Measurements from ENCODE around the gene NRXN2.
A peak's percentile ranks its signal among the peaks of the same experiment; 100 is the strongest.

DNA sequence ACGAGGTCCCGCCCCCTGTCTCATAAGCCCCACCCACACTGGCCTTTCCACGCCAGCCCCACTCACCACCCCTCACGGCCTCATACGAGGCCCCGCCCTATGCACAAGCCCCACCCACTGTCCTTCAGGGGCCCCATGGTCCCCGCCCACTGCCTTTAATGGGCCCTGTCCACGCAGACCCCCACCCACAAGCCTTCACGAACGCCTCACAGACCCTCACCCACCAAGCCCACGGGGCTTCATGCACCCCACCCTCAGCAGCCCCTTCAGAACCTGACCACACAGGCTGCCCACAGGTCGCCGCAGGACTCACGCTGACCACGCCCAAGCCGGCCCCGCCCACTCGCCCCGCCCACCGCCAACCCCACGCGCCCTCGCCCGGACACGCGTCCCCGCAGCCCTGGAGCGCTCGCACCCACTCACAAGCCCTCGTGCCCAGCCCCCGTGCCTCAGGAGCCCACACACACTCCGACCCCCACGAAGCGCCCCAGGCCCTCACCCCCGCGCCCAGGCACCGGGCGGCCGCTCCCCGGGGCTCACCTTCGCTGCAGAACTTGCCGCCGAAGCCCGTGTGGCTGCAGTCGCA, 10.5 kb downstream of the NRXN2 start:
- TF ChIP-seq TAF1 (IDR thresholded peaks at IDR 0.05; ENCODE audit: low read depth): no peak
- TF ChIP-seq, protein P1, sequence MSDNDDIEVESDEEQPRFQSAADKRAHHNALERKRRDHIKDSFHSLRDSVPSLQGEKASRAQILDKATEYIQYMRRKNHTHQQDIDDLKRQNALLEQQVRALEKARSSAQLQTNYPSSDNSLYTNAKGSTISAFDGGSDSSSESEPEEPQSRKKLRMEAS (IDR thresholded peaks at IDR 0.05): no peak
- TF ChIP-seq CREB1 (IDR thresholded peaks at IDR 0.05; ENCODE audit: low read depth): no peak
- TF ChIP-seq, protein P2, sequence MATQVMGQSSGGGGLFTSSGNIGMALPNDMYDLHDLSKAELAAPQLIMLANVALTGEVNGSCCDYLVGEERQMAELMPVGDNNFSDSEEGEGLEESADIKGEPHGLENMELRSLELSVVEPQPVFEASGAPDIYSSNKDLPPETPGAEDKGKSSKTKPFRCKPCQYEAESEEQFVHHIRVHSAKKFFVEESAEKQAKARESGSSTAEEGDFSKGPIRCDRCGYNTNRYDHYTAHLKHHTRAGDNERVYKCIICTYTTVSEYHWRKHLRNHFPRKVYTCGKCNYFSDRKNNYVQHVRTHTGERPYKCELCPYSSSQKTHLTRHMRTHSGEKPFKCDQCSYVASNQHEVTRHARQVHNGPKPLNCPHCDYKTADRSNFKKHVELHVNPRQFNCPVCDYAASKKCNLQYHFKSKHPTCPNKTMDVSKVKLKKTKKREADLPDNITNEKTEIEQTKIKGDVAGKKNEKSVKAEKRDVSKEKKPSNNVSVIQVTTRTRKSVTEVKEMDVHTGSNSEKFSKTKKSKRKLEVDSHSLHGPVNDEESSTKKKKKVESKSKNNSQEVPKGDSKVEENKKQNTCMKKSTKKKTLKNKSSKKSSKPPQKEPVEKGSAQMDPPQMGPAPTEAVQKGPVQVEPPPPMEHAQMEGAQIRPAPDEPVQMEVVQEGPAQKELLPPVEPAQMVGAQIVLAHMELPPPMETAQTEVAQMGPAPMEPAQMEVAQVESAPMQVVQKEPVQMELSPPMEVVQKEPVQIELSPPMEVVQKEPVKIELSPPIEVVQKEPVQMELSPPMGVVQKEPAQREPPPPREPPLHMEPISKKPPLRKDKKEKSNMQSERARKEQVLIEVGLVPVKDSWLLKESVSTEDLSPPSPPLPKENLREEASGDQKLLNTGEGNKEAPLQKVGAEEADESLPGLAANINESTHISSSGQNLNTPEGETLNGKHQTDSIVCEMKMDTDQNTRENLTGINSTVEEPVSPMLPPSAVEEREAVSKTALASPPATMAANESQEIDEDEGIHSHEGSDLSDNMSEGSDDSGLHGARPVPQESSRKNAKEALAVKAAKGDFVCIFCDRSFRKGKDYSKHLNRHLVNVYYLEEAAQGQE (IDR thresholded peaks at IDR 0.05; ENCODE audit: low read depth): no peak
- TF ChIP-seq, protein P3, sequence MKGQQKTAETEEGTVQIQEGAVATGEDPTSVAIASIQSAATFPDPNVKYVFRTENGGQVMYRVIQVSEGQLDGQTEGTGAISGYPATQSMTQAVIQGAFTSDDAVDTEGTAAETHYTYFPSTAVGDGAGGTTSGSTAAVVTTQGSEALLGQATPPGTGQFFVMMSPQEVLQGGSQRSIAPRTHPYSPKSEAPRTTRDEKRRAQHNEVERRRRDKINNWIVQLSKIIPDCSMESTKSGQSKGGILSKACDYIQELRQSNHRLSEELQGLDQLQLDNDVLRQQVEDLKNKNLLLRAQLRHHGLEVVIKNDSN (IDR thresholded peaks at IDR 0.05): no peak
- TF ChIP-seq RAD21 (IDR thresholded peaks at IDR 0.05; ENCODE audit: low read depth): no peak
- TF ChIP-seq YY1 (IDR thresholded peaks at IDR 0.05; ENCODE audit: low read depth): no peak
- no peak for TF ChIP-seq FOXM1 (IDR thresholded peaks at IDR 0.05; ENCODE audit: borderline replicate concordance, low read depth)
- TF ChIP-seq TCF12 (IDR thresholded peaks at IDR 0.05; ENCODE audit: low read depth): no peak
- TF ChIP-seq CEBPB (IDR thresholded peaks at IDR 0.05): no peak
- no peak for TF ChIP-seq EGR1 (IDR thresholded peaks at IDR 0.05)
- TF ChIP-seq ZBTB7A (IDR thresholded peaks at IDR 0.05; ENCODE audit: low read depth): 0 out of 2 replicates have a peak, but pooled peaks have one; percentile 22
- no peak for TF ChIP-seq TEAD4 (IDR thresholded peaks at IDR 0.05)

All from Ishikawa (cell line).